Hepatocyte (in vitro differentiated cells): Measurements from ENCODE around the gene PRL. TPM values are rescaled to one million over a fixed set of nuclear protein-coding genes. Genes with fewer than 3 reads are reported as not detected.

ENCODE experiments used
- DNase-seq: peaks from one replicate; pipeline ENCODE4 v3.0.0-alpha.2; 2016; ENCODE audit warnings: low spot score
- H2AFZ ChIP-seq: fragments of 200-600 bp; sonication (generic); 2 replicates; pipeline ENCODE4 v1.6.0; 2016; ENCODE audit warnings: antibody characterized with exemption, mild to moderate bottlenecking
- H3K27ac ChIP-seq: fragments of 200-600 bp; sonication (generic); 2 replicates; pipeline ENCODE4 v1.5.1; 2016; ENCODE audit warnings: mild to moderate bottlenecking
- H3K27me3 ChIP-seq: fragments of 200-600 bp; sonication (generic); 2 replicates; pipeline ENCODE4 v1.6.1; 2016
- H3K36me3 ChIP-seq: fragments of 200-600 bp; sonication (generic); replicated peaks from 2 replicates; pipeline ENCODE4 v1.5.1; 2016; ENCODE audit warnings: low read depth; ENCODE audit not compliant: insufficient read depth
- H3K4me1 ChIP-seq: fragments of 200-600 bp; sonication (generic); 2 replicates; pipeline ENCODE4 v1.5.1; 2016; ENCODE audit warnings: mild to moderate bottlenecking, moderate library complexity; ENCODE audit not compliant: insufficient read depth
- H3K4me2 ChIP-seq: fragments of 200-600 bp; sonication (generic); 2 replicates; pipeline ENCODE4 v1.6.0; 2016
- H3K4me3 ChIP-seq: fragments of 200-600 bp; sonication (generic); 2 replicates; pipeline ENCODE4 v1.5.1; 2016; ENCODE audit warnings: mild to moderate bottlenecking
- H3K79me2 ChIP-seq: fragments of 200-600 bp; sonication (generic); 2 replicates; pipeline ENCODE4 v1.6.0; 2017; ENCODE audit warnings: mild to moderate bottlenecking
- H3K9me2 ChIP-seq: fragments of 200-600 bp; sonication (generic); replicated peaks from 2 replicates; pipeline ENCODE4 v1.6.0; 2017; ENCODE audit warnings: mild to moderate bottlenecking; ENCODE audit not compliant: insufficient read depth
- H3K9me3 ChIP-seq: fragments of 200-600 bp; sonication (generic); 2 replicates; pipeline ENCODE4 v1.5.1; 2016; ENCODE audit warnings: low read depth, mild to moderate bottlenecking
- H4K20me1 ChIP-seq: fragments of 200-600 bp; sonication (generic); 2 replicates; pipeline ENCODE4 v1.6.0; 2016; ENCODE audit warnings: mild to moderate bottlenecking; ENCODE audit not compliant: insufficient read depth, poor library complexity, severe bottlenecking
- EZH2 ChIP-seq: fragments of 200-600 bp; sonication (generic); IDR thresholded peaks from 2 replicates; pipeline ENCODE4 v1.6.1; 2016; ENCODE audit warnings: antibody characterized with exemption, mild to moderate bottlenecking, borderline replicate concordance
- EZH2phosphoT487 ChIP-seq: fragments of 200-600 bp; sonication (generic); IDR thresholded peaks from one replicate; pipeline ENCODE4 v1.6.1; 2018; ENCODE audit warnings: antibody characterized with exemption, mild to moderate bottlenecking, low read depth, moderate library complexity; ENCODE audit not compliant: unreplicated experiment, severe bottlenecking
- WGBS: methylation state at CpG from one replicate; pipeline ENCODE4 v1.1.6; 2016; ENCODE audit warnings: low lambda C conversion rate; ENCODE audit errors: missing lambda C conversion rate; 5-methylcytosine and 5-hydroxymethylcytosine counted together
- polyA plus RNA-seq: library from polyadenylated mRNA; unstranded; fragments of >200 nt; fragmentation: Nextera tagmentation; extraction: Ambion mirVana; gene quantifications from 2 replicates; pipeline ENCODE4 v1.2.1, GENCODE V29; 2016
- total RNA-seq: library from RNA; depleted of rRNA; stranded (reverse); fragments of >200 nt; gene quantifications from 2 replicates; pipeline ENCODE4 v1.2.3, GENCODE V29; 2014
- TF ChIP-seq, protein P1 (sequence below): fragments of 200-600 bp; sonication (generic); IDR thresholded peaks from 2 replicates; pipeline ENCODE4 v1.5.1; 2016; ENCODE audit warnings: antibody characterized with exemption, mild to moderate bottlenecking; ENCODE audit not compliant: poor library complexity

Gene PRL
- total and polyA plus RNA-seq, 2 experiments from 2014 or later, result not detected

DNA sequence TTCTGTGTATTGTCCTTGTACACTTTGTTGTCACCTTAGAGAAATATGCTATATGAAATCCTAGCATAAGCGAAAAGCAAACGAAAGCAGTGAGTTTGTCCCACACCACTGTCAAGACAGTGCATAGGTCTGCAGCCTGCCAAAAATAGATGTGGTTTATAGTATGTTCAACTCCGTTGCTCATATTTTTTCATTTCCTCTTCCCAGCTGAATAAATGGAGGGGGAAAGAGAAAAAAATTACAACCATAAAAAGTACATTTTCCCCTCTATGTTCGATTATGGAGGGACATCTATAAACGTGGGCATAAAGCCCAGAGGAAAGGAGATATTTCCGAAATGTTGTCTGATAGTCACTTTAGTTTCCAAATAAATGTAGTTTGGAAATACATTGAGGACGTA, 25.8 kb downstream of the PRL start:
- Histone ChIP-seq H3K4me1 (no peaks in the 10 kb centered on the region), H3K9me2 (no peaks in the 10 kb centered on the region), H3K27ac (no peak overlapping the region), H3K79me2 (no peaks in the 10 kb centered on the region), H3K4me2 (no peak overlapping the region), H4K20me1 (no peaks in the 10 kb centered on the region), H3K9me3 (no peaks in the 10 kb centered on the region), H3K27me3 (no peaks in the 10 kb centered on the region), H2AFZ (no peak overlapping the region), H3K4me3 (no peak overlapping the region), H3K36me3 (no peaks in the 10 kb centered on the region)
- no peak for DNase-seq
- 70% methylated on average over 7 of the region's 7 CpGs for WGBS
- TF ChIP-seq EZH2phosphoT487, result no peak
- TF ChIP-seq, protein P1, sequence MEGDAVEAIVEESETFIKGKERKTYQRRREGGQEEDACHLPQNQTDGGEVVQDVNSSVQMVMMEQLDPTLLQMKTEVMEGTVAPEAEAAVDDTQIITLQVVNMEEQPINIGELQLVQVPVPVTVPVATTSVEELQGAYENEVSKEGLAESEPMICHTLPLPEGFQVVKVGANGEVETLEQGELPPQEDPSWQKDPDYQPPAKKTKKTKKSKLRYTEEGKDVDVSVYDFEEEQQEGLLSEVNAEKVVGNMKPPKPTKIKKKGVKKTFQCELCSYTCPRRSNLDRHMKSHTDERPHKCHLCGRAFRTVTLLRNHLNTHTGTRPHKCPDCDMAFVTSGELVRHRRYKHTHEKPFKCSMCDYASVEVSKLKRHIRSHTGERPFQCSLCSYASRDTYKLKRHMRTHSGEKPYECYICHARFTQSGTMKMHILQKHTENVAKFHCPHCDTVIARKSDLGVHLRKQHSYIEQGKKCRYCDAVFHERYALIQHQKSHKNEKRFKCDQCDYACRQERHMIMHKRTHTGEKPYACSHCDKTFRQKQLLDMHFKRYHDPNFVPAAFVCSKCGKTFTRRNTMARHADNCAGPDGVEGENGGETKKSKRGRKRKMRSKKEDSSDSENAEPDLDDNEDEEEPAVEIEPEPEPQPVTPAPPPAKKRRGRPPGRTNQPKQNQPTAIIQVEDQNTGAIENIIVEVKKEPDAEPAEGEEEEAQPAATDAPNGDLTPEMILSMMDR, result no peak
- no peak for TF ChIP-seq EZH2

DNA sequence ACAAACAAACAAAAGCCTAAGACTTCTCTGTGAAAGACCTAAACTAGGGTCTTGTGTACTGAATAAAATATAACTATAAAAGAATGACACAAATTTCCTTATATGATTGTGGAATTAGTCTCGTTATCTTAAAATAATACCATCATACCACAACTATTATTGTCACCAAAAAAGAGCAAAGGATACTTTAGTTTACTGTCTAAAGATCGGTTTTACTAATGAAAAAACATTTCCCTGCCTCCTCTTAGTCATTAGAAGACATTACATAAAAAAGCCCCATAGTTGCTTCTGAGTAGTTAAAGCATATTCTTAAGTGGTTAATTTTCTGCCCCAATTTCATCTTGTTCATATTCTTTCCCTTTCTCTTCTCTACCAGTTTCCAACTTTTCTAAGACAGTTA, 33.1 kb downstream of the PRL start:
- WGBS, result 90% methylated on average over 2 of the region's 2 CpGs
- Histone ChIP-seq H3K27ac (no peak overlapping the region), H3K9me2 (no peaks in the 10 kb centered on the region), H4K20me1 (no peaks in the 10 kb centered on the region), H3K79me2 (no peaks in the 10 kb centered on the region), H3K9me3 (no peaks in the 10 kb centered on the region), H3K4me2 (no peak overlapping the region), H3K4me1 (no peaks in the 10 kb centered on the region), H3K27me3 (no peaks in the 10 kb centered on the region), H3K36me3 (no peaks in the 10 kb centered on the region), H3K4me3 (no peak overlapping the region), H2AFZ (no peak overlapping the region)
- no peak for DNase-seq
- TF ChIP-seq, protein P1, result no peak
- TF ChIP-seq EZH2phosphoT487, result no peak
- no peak for TF ChIP-seq EZH2

DNA sequence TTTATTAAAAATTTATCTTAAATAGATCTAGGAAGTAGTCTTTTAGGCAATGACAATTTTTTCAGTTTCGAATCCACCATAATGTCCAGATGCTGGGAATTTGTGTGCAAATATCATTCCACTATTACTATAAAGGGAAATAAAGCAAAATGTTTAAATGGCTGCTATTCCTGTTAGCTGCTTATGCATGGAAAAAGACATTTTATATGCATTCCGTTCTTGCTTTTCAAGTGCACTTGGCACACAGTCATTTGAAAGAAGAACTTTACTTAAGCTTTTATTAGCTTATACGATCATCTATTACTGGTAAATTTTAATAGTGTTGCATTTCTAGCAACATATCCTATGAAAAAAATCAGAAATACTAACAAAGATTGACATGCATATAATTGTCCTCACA, 42.0 kb downstream of the PRL start:
- H3K27ac ChIP-seq, result peak overlapping the region; percentile 37
- TF ChIP-seq EZH2 (no peak), EZH2phosphoT487 (no peak)
- TF ChIP-seq, protein P1, result no peak
- no peaks in the 10 kb centered on the region for H3K36me3 ChIP-seq
- no peak overlapping the region for H2AFZ ChIP-seq
- no peak overlapping the region for H3K4me2 ChIP-seq
- H3K4me3 ChIP-seq, result no peak overlapping the region
- H3K27me3 ChIP-seq, result no peaks in the 10 kb centered on the region
- no peaks in the 10 kb centered on the region for H3K79me2 ChIP-seq
- 52% methylated on average over 3 of the region's 3 CpGs for WGBS
- no peaks in the 10 kb centered on the region for H3K9me2 ChIP-seq
- H4K20me1 ChIP-seq, result no peaks in the 10 kb centered on the region
- no peak for DNase-seq
- no peaks in the 10 kb centered on the region for H3K9me3 ChIP-seq
- H3K4me1 ChIP-seq, result peaks cover 17% of the 10 kb centered on the region
